Mesenchymal stem cell (in vitro differentiated cells and primary cell): ENCODE results near the gene SPDYC.
A peak's percentile ranks its signal among the peaks of the same experiment; 100 is the strongest.

Experiments
- DNase-seq: peaks from one replicate; pipeline ENCODE4 v3.0.0-alpha.2; 2013
- H2AFZ ChIP-seq: one replicate; pipeline ENCODE4 v1.6.1; 2013; ENCODE audit warnings: low read depth, mild to moderate bottlenecking, control low read depth, inconsistent platforms, low read length, moderate library complexity
- H2AK5ac ChIP-seq: 2 replicates; pipeline ENCODE4 v1.6.1; 2013; ENCODE audit warnings: low read length, moderate library complexity, mild to moderate bottlenecking, inconsistent platforms; ENCODE audit not compliant: severe bottlenecking
- H2BK120ac ChIP-seq: one replicate; pipeline ENCODE4 v1.6.1; 2013; ENCODE audit warnings: low read depth, mild to moderate bottlenecking, inconsistent platforms, low read length, moderate library complexity
- H2BK12ac ChIP-seq, 2 experiments: one replicate each; pipeline ENCODE4 v1.6.1; 2013; ENCODE audit warnings: inconsistent platforms in 2 of 2, low read length in 2 of 2, mild to moderate bottlenecking in 2 of 2, moderate library complexity in 2 of 2, control low read depth in 1 of 2
- H2BK15ac ChIP-seq: one replicate; pipeline ENCODE4 v1.6.1; 2013; ENCODE audit warnings: mild to moderate bottlenecking, low read depth, inconsistent platforms; ENCODE audit not compliant: poor library complexity, severe bottlenecking
- H2BK5ac ChIP-seq: 2 replicates; pipeline ENCODE4 v1.6.1; 2013; ENCODE audit warnings: low read depth, mild to moderate bottlenecking, low read length, control low read depth, inconsistent platforms; ENCODE audit not compliant: poor library complexity, severe bottlenecking
- H3K14ac ChIP-seq, 2 experiments: one replicate each; pipeline ENCODE4 v1.6.1; 2013; ENCODE audit warnings: inconsistent platforms in 2 of 2, low read length in 2 of 2, control low read depth in 1 of 2, mild to moderate bottlenecking in 1 of 2, moderate library complexity in 1 of 2
- H3K18ac ChIP-seq, 2 experiments: one replicate each; pipeline ENCODE4 v1.6.1; 2013; ENCODE audit warnings: inconsistent platforms in 2 of 2, low read length in 2 of 2, control low read depth in 1 of 2, low read depth in 1 of 2, mild to moderate bottlenecking in 1 of 2
- H3K23ac ChIP-seq, 2 experiments: one replicate each; pipeline ENCODE4 v1.6.1; 2013; ENCODE audit warnings: inconsistent platforms in 2 of 2, low read length in 2 of 2, mild to moderate bottlenecking in 2 of 2, moderate library complexity in 2 of 2, control low read depth in 1 of 2
- H3K27ac ChIP-seq: 2 replicates; pipeline ENCODE4 v1.5.1; 2013; ENCODE audit warnings: mild to moderate bottlenecking, moderate library complexity, low read length, control low read depth, inconsistent platforms; ENCODE audit not compliant: poor library complexity, severe bottlenecking
- H3K27me3 ChIP-seq, 2 experiments: 2 replicates each; pipeline versions ENCODE4 v1.6.1 to v1.7.0; 2013; ENCODE audit warnings: low read length in 2 of 2, mild to moderate bottlenecking in 2 of 2, moderate library complexity in 2 of 2, control low read depth in 1 of 2, inconsistent platforms in 1 of 2; ENCODE audit not compliant: control insufficient read depth in 1 of 2, insufficient read depth in 1 of 2
- H3K36me3 ChIP-seq, 2 experiments: 2 replicates each; pipeline versions ENCODE4 v1.6.1 to v1.7.0; 2013; ENCODE audit warnings: low read length in 2 of 2, control low read depth in 1 of 2, inconsistent platforms in 1 of 2, low read depth in 1 of 2, mild to moderate bottlenecking in 1 of 2; ENCODE audit not compliant: insufficient read depth in 2 of 2, control insufficient read depth in 1 of 2
- H3K4ac ChIP-seq, 2 experiments: one replicate each; pipeline ENCODE4 v1.6.1; 2013; ENCODE audit warnings: inconsistent platforms in 2 of 2, low read length in 2 of 2, mild to moderate bottlenecking in 2 of 2, moderate library complexity in 2 of 2, control low read depth in 1 of 2, low read depth in 1 of 2
- H3K4me1 ChIP-seq: 2 replicates; pipeline ENCODE4 v1.6.1; 2013; ENCODE audit warnings: low read depth, low read length, control low read depth; ENCODE audit not compliant: control insufficient read depth, insufficient read depth
- H3K4me2 ChIP-seq: 2 replicates; pipeline ENCODE4 v1.6.1; 2013; ENCODE audit warnings: low read length, mild to moderate bottlenecking, inconsistent platforms; ENCODE audit not compliant: poor library complexity, severe bottlenecking
- H3K4me3 ChIP-seq, 2 experiments: 2 replicates each; pipeline versions ENCODE4 v1.5.1 to v1.7.0; 2013; ENCODE audit warnings: low read length in 2 of 2, mild to moderate bottlenecking in 2 of 2, control low read depth in 1 of 2, low read depth in 1 of 2; ENCODE audit not compliant: insufficient read depth in 1 of 2
- H3K79me1 ChIP-seq: replicated peaks from 2 replicates; pipeline ENCODE4 v1.6.1; 2013; ENCODE audit warnings: mild to moderate bottlenecking, control low read depth, low read length, inconsistent platforms; ENCODE audit not compliant: poor library complexity, severe bottlenecking
- H3K9ac ChIP-seq: 2 replicates; pipeline ENCODE4 v1.7.0; 2013; ENCODE audit warnings: mild to moderate bottlenecking, low read length, moderate library complexity
- H3K9me3 ChIP-seq: 2 replicates; pipeline ENCODE4 v1.7.0; 2013; ENCODE audit warnings: mild to moderate bottlenecking, low read length; ENCODE audit not compliant: control insufficient read depth
- H4K8ac ChIP-seq: one replicate; pipeline ENCODE4 v1.6.1; 2013; ENCODE audit warnings: inconsistent platforms, mild to moderate bottlenecking, low read length, moderate library complexity
- H4K91ac ChIP-seq: one replicate; pipeline ENCODE4 v1.6.1; 2013; ENCODE audit warnings: mild to moderate bottlenecking, low read length, inconsistent platforms
- WGBS: methylation state at CpG from one replicate; pipeline ENCODE4 v1.1.7; 2013; ENCODE audit warnings: mixed read lengths; 5-methylcytosine and 5-hydroxymethylcytosine counted together

SPDYC gene

DNA sequence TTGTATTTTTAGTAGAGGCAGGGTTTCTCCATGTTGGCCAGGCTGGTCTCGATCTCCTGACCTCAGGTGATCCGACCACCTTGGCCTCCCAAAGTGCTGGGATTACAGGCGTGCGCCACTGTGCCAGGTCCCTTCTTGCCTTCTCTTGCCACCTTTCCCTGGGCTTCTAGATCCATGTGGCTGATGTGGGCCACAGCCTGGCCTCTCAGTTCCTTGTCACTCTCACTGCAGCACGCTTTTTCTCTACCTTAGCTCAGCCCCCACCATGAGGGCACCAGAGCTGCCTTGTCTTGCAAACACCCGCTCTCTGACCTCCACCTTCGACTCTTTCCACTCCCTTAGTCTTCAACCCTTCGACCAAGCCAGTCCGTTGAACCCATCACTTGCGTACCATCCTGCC, 19.2 kb downstream of the SPDYC start:
- Histone ChIP-seq H4K91ac (no peak overlapping the region), H3K14ac (no peak overlapping the region), H3K23ac (no peak overlapping the region), H3K4me1 (peaks cover 3% of the 10 kb centered on the region), H3K4me3 (no peak overlapping the region), H3K9ac (no peak overlapping the region), H3K27me3 (no peaks in the 10 kb centered on the region), H3K18ac (no peak overlapping the region), H3K27ac (no peak overlapping the region), H2BK120ac (no peak overlapping the region), H3K36me3 (peaks cover 67 to 88% of the 10 kb centered on the region in 2 experiments), H3K4me2 (no peak overlapping the region), H2AFZ (no peak overlapping the region), H4K8ac (no peak overlapping the region), H2BK15ac (no peak overlapping the region), H2AK5ac (no peak overlapping the region), H3K4ac (no peak overlapping the region), H2BK5ac (no peak overlapping the region), H3K9me3 (no peaks in the 10 kb centered on the region), H3K79me1 (peaks cover 38% of the 10 kb centered on the region), H2BK12ac (no peak overlapping the region)
- 93% methylated on average over 10 of the region's 10 CpGs for WGBS
- DNase-seq = no peak

- no peak overlapping the region for H2BK5ac ChIP-seq
Measured at GRCh38 chr11:65194564-65194963, 24.5 kb downstream of the SPDYC start.

DNA sequence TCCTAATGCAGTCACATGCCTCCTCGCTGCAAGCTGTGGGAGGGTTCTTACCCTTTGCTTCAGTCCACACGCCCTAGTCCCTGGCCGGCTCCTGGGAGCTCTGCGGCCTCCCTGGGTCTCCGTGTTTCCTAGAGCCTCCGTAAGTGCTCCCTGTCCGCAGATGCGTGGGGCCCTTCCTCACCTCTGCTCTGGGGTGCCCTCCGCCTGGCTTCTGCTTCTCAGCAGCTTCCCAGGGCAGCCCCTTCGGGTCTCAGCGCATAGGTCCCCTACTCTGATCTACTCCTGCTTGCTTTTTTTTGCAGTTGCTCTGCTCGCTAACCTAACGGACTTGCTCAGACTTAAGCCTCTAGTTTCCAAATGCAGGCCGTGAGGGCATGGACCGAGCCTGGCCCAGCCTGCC, 34.1 kb downstream of the SPDYC start:
- no peak overlapping the region for H3K27ac ChIP-seq
- 96% methylated on average over 15 of the region's 15 CpGs for WGBS
- H3K9me3 ChIP-seq = no peaks in the 10 kb centered on the region
- H3K79me1 ChIP-seq = peaks cover 10% of the 10 kb centered on the region
- H3K23ac ChIP-seq = no peak overlapping the region
- H2BK5ac ChIP-seq = no peak overlapping the region
- H3K18ac ChIP-seq = no peak overlapping the region
- no peak overlapping the region for H2AFZ ChIP-seq
- no peak for DNase-seq
- peak overlapping the region; percentile 85 for H4K8ac ChIP-seq
- H3K9ac ChIP-seq = no peak overlapping the region
- no peak overlapping the region for H3K14ac ChIP-seq
- H2AK5ac ChIP-seq = no peak overlapping the region
- H3K27me3 ChIP-seq = no peaks in the 10 kb centered on the region
- H3K4ac ChIP-seq = no peak overlapping the region
- H2BK120ac ChIP-seq = no peak overlapping the region
- H3K4me3 ChIP-seq = no peak overlapping the region
- H3K36me3 ChIP-seq = peaks cover 63 to 71% of the 10 kb centered on the region in 2 experiments
- no peak overlapping the region for H4K91ac ChIP-seq
- H2BK12ac ChIP-seq = no peak overlapping the region
- no peak overlapping the region for H2BK15ac ChIP-seq
- H3K4me1 ChIP-seq = peaks cover 4% of the 10 kb centered on the region
- no peak overlapping the region for H3K4me2 ChIP-seq

More at GRCh38 chr11:65194564-65194963, 24.5 kb downstream of the SPDYC start:
- H3K14ac ChIP-seq = no peak overlapping the region
- no peak overlapping the region for H3K23ac ChIP-seq
- H4K91ac ChIP-seq = no peak overlapping the region
- H3K4me3 ChIP-seq = no peak overlapping the region
- H4K8ac ChIP-seq = no peak overlapping the region
- no peak overlapping the region for H3K27ac ChIP-seq
- no peak overlapping the region for H2BK120ac ChIP-seq
- H3K18ac ChIP-seq = no peak overlapping the region
- no peak overlapping the region for H2BK12ac ChIP-seq
- no peak overlapping the region for H3K4ac ChIP-seq
- H2BK15ac ChIP-seq = no peak overlapping the region
- no peak overlapping the region for H3K9ac ChIP-seq
- no peak overlapping the region for H2AK5ac ChIP-seq
- H3K79me1 ChIP-seq = peaks cover 14% of the 10 kb centered on the region
- H3K4me1 ChIP-seq = no peaks in the 10 kb centered on the region
- no peak overlapping the region for H2AFZ ChIP-seq
- peaks cover 35 to 89% of the 10 kb centered on the region in 2 experiments for H3K36me3 ChIP-seq
- no peak for DNase-seq
- H3K9me3 ChIP-seq = no peaks in the 10 kb centered on the region
- no peaks in the 10 kb centered on the region for H3K27me3 ChIP-seq
- H3K4me2 ChIP-seq = no peak overlapping the region
- WGBS = 100% methylated on average over 2 of the region's 2 CpGs

GRCh38 chr11:65204646-65205601, 34.9 kb downstream of the SPDYC start:
- Histone ChIP-seq H4K8ac (peak overlapping the region; percentile 85), H3K9me3 (no peaks in the 10 kb centered on the region), H3K4me1 (peaks cover 4% of the 10 kb centered on the region), H2BK5ac (no peak overlapping the region), H2BK120ac (no peak overlapping the region), H3K23ac (no peak overlapping the region), H3K18ac (no peak overlapping the region), H4K91ac (no peak overlapping the region), H3K79me1 (peaks cover 15% of the 10 kb centered on the region), H2BK12ac (no peak overlapping the region), H3K4me2 (no peak overlapping the region), H2AK5ac (no peak overlapping the region), H3K4ac (no peak overlapping the region), H3K14ac (no peak overlapping the region), H2AFZ (no peak overlapping the region), H3K36me3 (peaks cover 70 to 71% of the 10 kb centered on the region in 2 experiments), H3K27ac (no peak overlapping the region), H2BK15ac (no peak overlapping the region), H3K4me3 (no peak overlapping the region), H3K9ac (no peak overlapping the region), H3K27me3 (no peaks in the 10 kb centered on the region)
- peak; percentile 35 for DNase-seq
- WGBS = 60% methylated on average over 24 of the region's 38 CpGs
